ENCODE results near the gene GNS. TPM values are rescaled to one million over a fixed set of nuclear protein-coding genes. Genes with fewer than 3 reads are reported as not detected.
"Not testable (repeated sequence)": the region's sequence is repeated elsewhere in the genome, so short reads cannot be mapped to it uniquely, and the experiment has no call there.

GNS gene
- total RNA-seq: 133 to 154 TPM (median 135 TPM) in 3 replicates
- long read RNA-seq, full-length matches to known transcripts: 294 of 323 reads
- long read RNA-seq, partial matches to known transcripts: 5 of 323 reads
- long read RNA-seq, other reads (novel, unspliced or antisense): 24 of 323 reads

DNA sequence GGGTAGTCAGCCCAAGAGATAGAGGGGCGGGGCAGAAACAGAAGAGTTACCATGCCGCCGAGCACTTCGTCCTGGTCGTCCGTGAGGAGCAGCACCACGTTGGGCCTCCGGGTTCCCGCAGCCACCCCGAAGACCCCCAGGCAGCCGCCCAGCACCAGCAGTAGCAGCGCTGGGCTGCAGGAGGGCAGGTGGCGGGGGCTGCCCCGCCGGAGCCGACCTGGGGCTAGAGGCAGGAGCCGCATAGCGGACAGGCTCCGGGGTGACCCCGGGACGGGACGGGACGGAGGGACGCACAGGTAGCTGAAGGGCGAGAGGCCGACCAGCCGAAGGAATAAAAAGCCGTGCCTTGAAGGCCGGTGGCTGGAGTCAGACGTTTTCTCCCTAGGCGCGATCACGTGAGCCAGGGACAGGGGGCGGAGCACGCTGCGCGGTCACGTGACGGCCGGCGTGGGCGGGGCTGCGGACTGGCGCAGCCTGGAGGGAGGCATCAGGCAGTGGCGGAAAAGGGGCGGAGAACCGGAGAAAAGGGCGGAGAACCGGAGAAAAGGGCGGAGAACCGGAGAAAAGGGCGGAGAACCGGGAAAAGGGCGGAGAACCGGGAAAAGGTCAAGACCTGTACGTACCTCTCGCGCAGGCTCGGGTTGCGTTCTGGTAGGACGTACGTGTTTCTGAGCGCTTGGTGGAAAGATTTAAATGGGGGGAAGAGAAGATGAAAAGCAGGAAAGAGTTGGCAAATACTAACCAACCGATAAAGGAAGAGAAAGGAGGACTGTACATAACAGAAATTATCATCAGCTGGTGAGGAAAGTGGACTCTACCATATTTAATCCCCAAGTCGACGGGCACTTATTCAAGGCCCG is at the start of gene GNS:
Gene GNS, minus strand, starts transcription at position 372 of the 860 bp plus-strand sequence. Its CDS starts 130 bp downstream, at position 242.
- H3K36me3 Mint-ChIP-seq (ENCODE audit: low read depth): peaks cover 2% of the 10 kb centered on the region
- TF ChIP-seq, protein P1, sequence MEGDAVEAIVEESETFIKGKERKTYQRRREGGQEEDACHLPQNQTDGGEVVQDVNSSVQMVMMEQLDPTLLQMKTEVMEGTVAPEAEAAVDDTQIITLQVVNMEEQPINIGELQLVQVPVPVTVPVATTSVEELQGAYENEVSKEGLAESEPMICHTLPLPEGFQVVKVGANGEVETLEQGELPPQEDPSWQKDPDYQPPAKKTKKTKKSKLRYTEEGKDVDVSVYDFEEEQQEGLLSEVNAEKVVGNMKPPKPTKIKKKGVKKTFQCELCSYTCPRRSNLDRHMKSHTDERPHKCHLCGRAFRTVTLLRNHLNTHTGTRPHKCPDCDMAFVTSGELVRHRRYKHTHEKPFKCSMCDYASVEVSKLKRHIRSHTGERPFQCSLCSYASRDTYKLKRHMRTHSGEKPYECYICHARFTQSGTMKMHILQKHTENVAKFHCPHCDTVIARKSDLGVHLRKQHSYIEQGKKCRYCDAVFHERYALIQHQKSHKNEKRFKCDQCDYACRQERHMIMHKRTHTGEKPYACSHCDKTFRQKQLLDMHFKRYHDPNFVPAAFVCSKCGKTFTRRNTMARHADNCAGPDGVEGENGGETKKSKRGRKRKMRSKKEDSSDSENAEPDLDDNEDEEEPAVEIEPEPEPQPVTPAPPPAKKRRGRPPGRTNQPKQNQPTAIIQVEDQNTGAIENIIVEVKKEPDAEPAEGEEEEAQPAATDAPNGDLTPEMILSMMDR (IDR thresholded peaks at IDR 0.05): no peak
- H3K4me3 Mint-ChIP-seq (ENCODE audit: unreplicated experiment): peak within 1 kb of the TSS; percentile 90
- peak within 1 kb of the TSS; percentile 92 for H3K27ac Mint-ChIP-seq (ENCODE audit: unreplicated experiment)
- no peaks in the 10 kb centered on the region for H3K27me3 Mint-ChIP-seq (ENCODE audit: low read depth)
- no peaks in the 10 kb centered on the region for H3K9me3 Mint-ChIP-seq (ENCODE audit: low read depth)
- peaks cover 27% of the 10 kb centered on the region for H3K4me1 Mint-ChIP-seq (ENCODE audit: low read depth)
- DNase-seq (ENCODE audit: low spot score): peak; percentile 98

DNA sequence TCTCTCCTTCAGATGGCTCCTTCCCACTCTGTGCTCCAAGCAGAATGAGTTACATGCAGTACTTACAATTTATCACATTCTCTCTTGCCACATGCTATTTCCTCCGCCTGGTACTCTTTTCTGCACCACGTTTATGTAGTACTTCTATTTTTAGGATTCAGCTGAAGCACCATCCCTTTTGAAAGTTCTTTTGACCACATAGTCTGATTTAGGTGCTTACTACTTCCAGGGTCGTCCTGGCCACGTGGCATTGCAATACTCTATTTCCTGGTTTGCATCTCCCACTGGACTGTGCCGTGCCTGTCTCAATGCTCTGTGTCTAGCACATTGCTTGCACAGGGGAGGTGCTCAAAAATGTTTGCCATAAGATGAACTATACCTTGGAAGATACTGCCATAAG is 48.9 kb upstream of the GNS start:
- TF ChIP-seq, protein P1 (IDR thresholded peaks at IDR 0.05): no peak
- no peak overlapping the region for H3K27ac Mint-ChIP-seq (ENCODE audit: unreplicated experiment)
- peaks cover 20% of the 10 kb centered on the region for H3K27me3 Mint-ChIP-seq (ENCODE audit: low read depth)
- H3K36me3 Mint-ChIP-seq (ENCODE audit: low read depth): no peaks in the 10 kb centered on the region
- H3K4me3 Mint-ChIP-seq (ENCODE audit: unreplicated experiment): no peak overlapping the region
- H3K4me1 Mint-ChIP-seq (ENCODE audit: low read depth): no peaks in the 10 kb centered on the region
- DNase-seq (ENCODE audit: low spot score): no peak
- no peaks in the 10 kb centered on the region for H3K9me3 Mint-ChIP-seq (ENCODE audit: low read depth)

DNA sequence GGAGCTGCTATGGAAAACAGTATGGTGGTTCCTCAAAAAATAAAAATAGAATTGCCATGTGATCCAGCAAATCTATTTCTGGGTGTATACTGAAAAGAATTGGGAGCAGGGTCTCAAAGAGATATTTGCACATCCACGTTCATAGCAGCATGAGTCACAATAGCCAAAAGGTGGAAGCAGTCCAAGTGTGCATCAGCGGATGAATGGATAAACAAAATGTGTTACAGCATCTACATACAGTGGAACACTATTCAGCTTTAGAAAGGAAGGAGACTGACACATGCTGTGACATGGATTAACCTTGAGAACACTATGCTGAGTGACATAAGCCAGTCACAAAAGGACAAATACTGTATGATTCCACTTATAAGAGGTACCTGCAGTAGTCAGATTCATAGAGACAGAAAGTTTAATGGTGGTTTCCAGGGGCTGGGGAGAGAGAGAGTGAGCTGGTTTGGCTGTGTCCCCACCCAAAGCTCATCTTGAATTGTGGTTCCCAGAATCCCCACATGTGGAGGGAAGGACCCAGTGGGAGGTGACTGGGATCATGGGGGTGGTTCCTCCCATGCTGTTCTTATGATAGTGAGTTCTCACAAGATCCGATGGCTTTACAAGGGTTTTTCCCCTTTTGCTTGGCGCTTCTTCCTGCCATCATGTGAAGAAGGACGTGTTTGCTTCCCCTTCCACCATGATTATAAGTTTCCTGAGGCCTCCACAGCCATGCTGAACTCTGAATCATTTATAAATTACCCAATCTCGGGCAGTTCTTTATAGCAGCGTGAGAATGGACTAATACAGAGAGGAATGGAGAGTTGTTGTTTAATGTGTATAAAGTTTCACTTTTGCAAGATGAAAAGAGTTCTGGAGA is 47.6 kb upstream of the GNS start:
- Mint-ChIP-seq H3K27me3 (ENCODE audit: low read depth) (peaks cover 24% of the 10 kb centered on the region), H3K4me1 (ENCODE audit: low read depth) (no peaks in the 10 kb centered on the region), H3K27ac (ENCODE audit: unreplicated experiment) (no peak overlapping the region), H3K36me3 (ENCODE audit: low read depth) (no peaks in the 10 kb centered on the region), H3K4me3 (ENCODE audit: unreplicated experiment) (no peak overlapping the region), H3K9me3 (ENCODE audit: low read depth) (no peaks in the 10 kb centered on the region)
- DNase-seq (ENCODE audit: low spot score): no peak
- TF ChIP-seq, protein P1 (IDR thresholded peaks at IDR 0.05): no peak

DNA sequence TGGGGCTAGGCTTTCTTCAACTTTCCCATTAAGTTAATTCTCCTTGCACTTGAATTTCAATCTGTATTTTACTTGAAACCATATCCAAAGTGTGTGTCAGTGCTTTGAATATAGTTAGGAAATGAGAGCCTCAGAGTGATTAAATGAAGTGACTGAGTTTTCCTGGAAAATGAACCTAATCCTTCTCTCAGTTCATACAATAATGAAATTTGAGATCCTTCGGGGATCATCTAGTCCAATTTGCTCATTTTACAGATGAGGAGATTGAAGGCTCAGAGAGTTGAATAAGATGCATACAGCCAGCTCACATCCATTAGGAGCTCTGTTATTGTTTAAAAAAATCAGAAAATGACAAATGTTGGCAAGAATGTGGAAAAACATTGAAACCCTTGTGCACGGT is 47.0 kb upstream of the GNS start:
- Mint-ChIP-seq H3K27me3 (ENCODE audit: low read depth) (peaks cover 20% of the 10 kb centered on the region), H3K4me3 (ENCODE audit: unreplicated experiment) (no peak overlapping the region), H3K9me3 (ENCODE audit: low read depth) (no peaks in the 10 kb centered on the region), H3K4me1 (ENCODE audit: low read depth) (no peaks in the 10 kb centered on the region), H3K36me3 (ENCODE audit: low read depth) (no peaks in the 10 kb centered on the region), H3K27ac (ENCODE audit: unreplicated experiment) (no peak overlapping the region)
- DNase-seq (ENCODE audit: low spot score): no peak
- TF ChIP-seq, protein P1 (IDR thresholded peaks at IDR 0.05): no peak

DNA sequence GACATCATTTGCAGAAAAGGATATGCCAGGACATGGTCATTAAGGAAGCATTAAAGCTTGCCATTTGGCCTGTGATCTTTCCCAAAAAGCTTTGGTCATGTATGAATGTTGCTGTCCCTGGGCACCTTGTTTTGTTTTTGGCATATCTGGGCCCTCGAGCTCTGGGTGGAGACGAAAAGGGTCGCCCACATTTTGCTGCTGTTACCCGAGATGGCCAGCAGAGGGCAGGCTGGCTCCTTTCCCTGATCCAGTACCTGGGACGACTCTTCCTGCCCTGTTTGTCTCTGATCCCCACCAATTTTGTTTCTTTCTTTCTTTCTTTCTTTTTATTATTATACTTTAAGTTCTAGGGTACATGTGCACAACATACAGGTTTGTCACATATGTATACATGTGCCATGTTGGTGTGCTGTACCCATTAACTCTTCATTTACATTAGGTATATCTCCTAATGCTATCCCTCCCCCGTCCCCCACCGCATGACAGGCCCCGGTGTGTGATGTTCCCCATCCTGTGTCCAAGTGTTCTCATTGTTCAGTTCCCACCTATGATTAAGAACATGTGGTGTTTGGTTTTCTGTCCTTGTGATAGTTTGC is 43.1 kb upstream of the GNS start:
- H3K27ac Mint-ChIP-seq (ENCODE audit: unreplicated experiment); H3K4me3 Mint-ChIP-seq (ENCODE audit: unreplicated experiment); H3K36me3 Mint-ChIP-seq (ENCODE audit: low read depth); H3K4me1 Mint-ChIP-seq (ENCODE audit: low read depth); H3K9me3 Mint-ChIP-seq (ENCODE audit: low read depth); DNase-seq (ENCODE audit: low spot score): not testable (repeated sequence)
- H3K27me3 Mint-ChIP-seq (ENCODE audit: low read depth): peaks cover 31% of the 10 kb centered on the region
- TF ChIP-seq, protein P1 (IDR thresholded peaks at IDR 0.05): peak; percentile 89

Measured in chondrocyte (in vitro differentiated cells).